Activated naive CD4-positive, alpha-beta T cell treated with anti-CD3 and anti-CD28 coated beads, Interleukin-2, amount 10 ng/mL, durations not matched to agents 7 days and 5 days (primary cell): ENCODE results near the gene AP3S1.
"Not testable (repeated sequence)": the region's sequence is repeated elsewhere in the genome, so short reads cannot be mapped to it uniquely, and the experiment has no call there.

Source experiments
- CTCF ChIA-PET: fragments of 350-600 bp; sonication (Branson Sonifier 250); formaldehyde crosslinking; loops from one replicate; lab custom pipeline; 2021; ENCODE audit warnings: antibody characterized with exemption; lab: Charles Lee
- DNase-seq: peaks from one replicate; pipeline ENCODE4 v3.0.0-alpha.2; 2020
- H3K27ac Mint-ChIP-seq: one replicate; pipeline ENCODE4 v1.8.0; 2021; ENCODE audit warnings: mild to moderate bottlenecking, moderate library complexity, mixed read lengths
- H3K27me3 Mint-ChIP-seq: one replicate; pipeline ENCODE4 v1.8.0; 2021; ENCODE audit warnings: mild to moderate bottlenecking, mixed read lengths
- H3K36me3 Mint-ChIP-seq: one replicate; pipeline ENCODE4 v1.8.0; 2021; ENCODE audit warnings: mixed read lengths
- H3K4me1 Mint-ChIP-seq: one replicate; pipeline ENCODE4 v1.8.0; 2021; ENCODE audit warnings: mixed read lengths
- H3K4me3 Mint-ChIP-seq: one replicate; pipeline ENCODE4 v1.8.0; 2021; ENCODE audit warnings: mild to moderate bottlenecking, moderate library complexity, mixed read lengths
- H3K9me3 Mint-ChIP-seq: one replicate; pipeline ENCODE4 v1.8.0; 2021; ENCODE audit warnings: mixed read lengths

AP3S1 gene

DNA sequence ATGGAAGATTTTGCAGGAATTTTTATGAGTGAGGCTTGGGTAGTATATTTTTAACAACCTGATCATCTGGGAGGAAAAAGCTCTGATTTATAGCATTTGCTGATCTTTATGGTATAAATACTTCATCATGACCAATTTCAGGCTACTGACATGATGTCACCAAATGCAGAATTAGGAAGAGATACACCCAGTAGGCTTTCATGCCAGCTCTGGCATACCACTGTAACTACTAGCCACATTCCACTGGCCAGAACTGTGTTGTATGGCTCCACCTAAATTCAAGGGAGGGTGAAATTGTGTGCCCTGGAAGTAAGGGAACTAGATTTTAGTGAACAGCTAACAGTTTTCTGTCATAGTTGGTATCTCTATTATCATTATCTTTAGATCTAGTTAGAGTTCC lies 17.6 kb downstream of the AP3S1 start:
- CTCF ChIA-PET, result no interaction called here
- Mint-ChIP-seq H3K4me1 (peaks cover 3% of the 10 kb centered on the region), H3K4me3 (no peak overlapping the region), H3K9me3 (no peaks in the 10 kb centered on the region), H3K36me3 (peaks cover 5% of the 10 kb centered on the region), H3K27ac (no peak overlapping the region), H3K27me3 (no peaks in the 10 kb centered on the region)
- DNase-seq, result no peak

DNA sequence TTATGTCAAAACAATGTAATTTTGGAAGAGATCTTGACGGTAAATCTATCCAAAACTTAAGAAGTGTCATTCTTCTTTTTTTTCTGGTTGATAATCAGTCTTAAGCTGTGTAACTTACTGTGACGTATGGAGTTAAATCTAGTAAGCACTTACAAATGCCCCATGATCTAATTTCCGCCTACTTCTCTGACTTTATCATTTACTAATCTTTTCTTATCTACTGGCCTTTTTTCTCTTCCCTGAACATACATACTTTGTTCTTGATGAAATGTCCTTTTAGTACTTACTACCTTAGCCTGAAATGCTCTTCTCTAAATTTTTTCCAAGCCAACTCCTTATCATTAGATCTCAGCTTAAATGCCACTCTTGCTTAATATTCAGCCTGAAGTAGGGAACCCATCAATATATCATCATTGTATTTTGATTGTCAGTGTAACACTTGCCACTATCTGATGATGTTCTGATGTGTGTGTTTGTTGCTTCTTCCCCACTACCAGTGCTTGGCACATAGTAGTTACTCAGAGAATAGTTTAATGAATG lies 27.6 kb downstream of the AP3S1 start:
- CTCF ChIA-PET, result no interaction called here
- H3K4me3 Mint-ChIP-seq, result no peak overlapping the region
- H3K27me3 Mint-ChIP-seq, result no peaks in the 10 kb centered on the region
- H3K36me3 Mint-ChIP-seq, result peaks cover 22% of the 10 kb centered on the region
- no peak overlapping the region for H3K27ac Mint-ChIP-seq
- no peaks in the 10 kb centered on the region for H3K9me3 Mint-ChIP-seq
- DNase-seq, result no peak
- no peaks in the 10 kb centered on the region for H3K4me1 Mint-ChIP-seq

GRCh38 chr5:115872447-115872846 lies 30.7 kb downstream of the AP3S1 start:
- Mint-ChIP-seq H3K4me3 (no peak overlapping the region), H3K36me3 (peaks cover 30% of the 10 kb centered on the region), H3K4me1 (no peaks in the 10 kb centered on the region), H3K27ac (no peak overlapping the region), H3K27me3 (no peaks in the 10 kb centered on the region), H3K9me3 (no peaks in the 10 kb centered on the region)
- CTCF ChIA-PET, result no interaction called here
- DNase-seq, result no peak

DNA sequence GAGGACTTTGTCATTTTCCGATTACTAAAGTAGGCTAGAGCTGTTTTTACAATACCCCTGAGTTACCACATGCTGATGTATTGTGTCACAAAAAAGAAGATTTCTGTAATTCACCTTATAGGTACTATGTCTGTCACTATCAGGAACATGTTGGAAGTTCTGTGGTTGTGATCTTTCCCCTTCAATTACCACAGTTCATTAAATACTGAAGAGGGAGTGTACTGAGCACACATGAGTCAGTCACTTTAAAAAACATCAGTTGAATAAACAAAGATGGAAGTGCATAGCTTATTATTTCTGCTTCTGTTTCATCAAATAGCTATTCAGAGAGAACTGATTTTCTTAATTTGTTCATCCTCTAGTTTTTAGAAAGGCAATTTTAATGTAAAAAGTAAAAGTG lies 31.7 kb downstream of the AP3S1 start:
- H3K36me3 Mint-ChIP-seq, result peaks cover 37% of the 10 kb centered on the region
- CTCF ChIA-PET, result no interaction called here
- no peak overlapping the region for H3K4me3 Mint-ChIP-seq

GRCh38 chr5:115875447-115875846 lies 33.7 kb downstream of the AP3S1 start:
- CTCF ChIA-PET, result no interaction called here
- Mint-ChIP-seq H3K9me3 (peaks cover 9% of the 10 kb centered on the region), H3K27ac (no peak overlapping the region), H3K4me3 (no peak overlapping the region), H3K36me3 (peaks cover 39% of the 10 kb centered on the region), H3K4me1 (no peaks in the 10 kb centered on the region), H3K27me3 (no peaks in the 10 kb centered on the region)
- no peak for DNase-seq

More for the DNA sequence above, 31.7 kb downstream of the AP3S1 start:
- no peak overlapping the region for H3K27ac Mint-ChIP-seq
- H3K9me3 Mint-ChIP-seq, result peaks cover 6% of the 10 kb centered on the region
- no peaks in the 10 kb centered on the region for H3K4me1 Mint-ChIP-seq
- no peaks in the 10 kb centered on the region for H3K27me3 Mint-ChIP-seq
- DNase-seq, result no peak

DNA sequence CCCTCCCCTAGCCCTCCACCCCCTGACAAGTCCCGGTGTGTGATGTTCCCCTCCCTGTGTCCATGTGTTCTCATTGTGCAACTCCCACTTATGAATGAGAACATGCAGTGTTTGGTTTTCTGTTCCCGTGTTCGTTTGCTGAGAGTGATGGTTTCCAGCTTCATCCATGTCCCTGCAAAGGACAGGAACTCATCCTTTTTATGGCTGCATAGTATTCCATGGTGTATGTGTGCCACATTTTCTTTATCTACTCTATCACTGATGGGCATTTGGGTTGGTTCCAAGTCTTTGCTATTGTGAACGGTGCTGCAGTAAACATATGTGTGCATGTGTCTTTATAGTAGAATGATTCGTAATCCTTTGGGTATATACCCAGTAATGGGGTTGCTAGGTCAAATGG lies 35.6 kb downstream of the AP3S1 start:
- H3K27ac Mint-ChIP-seq, DNase-seq, H3K4me1 Mint-ChIP-seq, CTCF ChIA-PET, H3K4me3 Mint-ChIP-seq, H3K27me3 Mint-ChIP-seq: not testable (repeated sequence)
- Mint-ChIP-seq H3K9me3 (peaks cover 12% of the 10 kb centered on the region), H3K36me3 (peaks cover 28% of the 10 kb centered on the region)

- DNase-seq, H3K4me3 Mint-ChIP-seq, H3K27me3 Mint-ChIP-seq, H3K4me1 Mint-ChIP-seq, CTCF ChIA-PET, H3K27ac Mint-ChIP-seq: not testable (repeated sequence)
- H3K9me3 Mint-ChIP-seq, result peaks cover 12% of the 10 kb centered on the region
- peaks cover 14% of the 10 kb centered on the region for H3K36me3 Mint-ChIP-seq
Measured at GRCh38 chr5:115882434-115882833, 40.7 kb downstream of the AP3S1 start.

DNA sequence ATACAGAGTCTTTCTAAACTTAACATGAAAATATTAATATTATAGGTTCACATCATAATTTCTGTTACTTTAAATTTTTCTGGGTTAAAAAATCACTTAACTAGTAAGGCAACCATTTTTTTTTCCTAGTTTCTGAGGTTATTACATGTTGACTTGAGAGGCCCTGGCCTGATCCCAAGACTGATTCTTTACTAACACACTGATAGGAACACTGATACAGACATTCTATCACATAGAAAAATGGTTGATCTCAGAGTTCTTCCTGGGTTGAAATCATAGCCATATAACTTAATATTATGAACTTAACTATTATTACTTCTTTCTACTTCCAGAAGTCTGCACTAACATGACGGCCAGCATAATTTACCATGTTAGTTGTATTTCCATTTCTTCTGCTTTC lies 43.0 kb downstream of the AP3S1 start:
- no peaks in the 10 kb centered on the region for H3K36me3 Mint-ChIP-seq
- no peak overlapping the region for H3K27ac Mint-ChIP-seq
- CTCF ChIA-PET, result no interaction called here

GRCh38 chr5:115885208-115885607 lies 43.5 kb downstream of the AP3S1 start:
- CTCF ChIA-PET, H3K27me3 Mint-ChIP-seq, DNase-seq, H3K9me3 Mint-ChIP-seq, H3K27ac Mint-ChIP-seq, H3K4me3 Mint-ChIP-seq, H3K36me3 Mint-ChIP-seq, H3K4me1 Mint-ChIP-seq: not testable (repeated sequence)

More for the DNA sequence above, 43.0 kb downstream of the AP3S1 start:
- Mint-ChIP-seq H3K4me1 (no peaks in the 10 kb centered on the region), H3K4me3 (no peak overlapping the region), H3K27me3 (no peaks in the 10 kb centered on the region), H3K9me3 (peaks cover 4% of the 10 kb centered on the region)
- DNase-seq, result no peak

DNA sequence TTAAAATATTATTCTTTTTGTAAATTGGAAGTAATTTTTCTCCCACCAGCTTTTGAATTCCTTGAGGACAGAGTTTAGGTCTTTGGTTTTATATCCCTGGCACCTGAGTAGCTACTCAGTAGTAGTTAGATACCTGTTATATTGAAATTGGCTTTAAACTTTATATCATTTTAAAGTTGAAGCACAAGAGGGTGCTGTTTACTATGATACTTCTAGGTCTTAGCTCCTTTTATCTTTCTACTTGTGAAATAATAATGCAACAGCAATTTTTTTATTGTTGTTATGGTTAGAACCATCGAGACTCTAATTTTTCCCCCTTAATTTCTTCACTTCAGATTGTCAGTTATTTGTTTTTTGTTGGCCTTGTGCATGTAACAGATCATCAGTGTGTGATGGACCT lies 46.3 kb downstream of the AP3S1 start:
- no peak for DNase-seq
- H3K4me3 Mint-ChIP-seq, result no peak overlapping the region
- H3K36me3 Mint-ChIP-seq, result no peaks in the 10 kb centered on the region
- CTCF ChIA-PET, result no interaction called here
- H3K9me3 Mint-ChIP-seq, result no peaks in the 10 kb centered on the region
- no peaks in the 10 kb centered on the region for H3K4me1 Mint-ChIP-seq
- H3K27ac Mint-ChIP-seq, result no peak overlapping the region
- no peaks in the 10 kb centered on the region for H3K27me3 Mint-ChIP-seq

- Mint-ChIP-seq H3K36me3 (peaks cover 3% of the 10 kb centered on the region), H3K27me3 (no peaks in the 10 kb centered on the region), H3K4me1 (no peaks in the 10 kb centered on the region), H3K4me3 (no peak overlapping the region), H3K9me3 (no peaks in the 10 kb centered on the region), H3K27ac (no peak overlapping the region)
- no peak for DNase-seq
- CTCF ChIA-PET, result no interaction called here
Measured at GRCh38 chr5:115892021-115892420, 50.3 kb downstream of the AP3S1 start.

GRCh38 chr5:115894342-115894741 lies 52.6 kb downstream of the AP3S1 start:
- CTCF ChIA-PET, result no interaction called here
- Mint-ChIP-seq H3K27me3 (no peaks in the 10 kb centered on the region), H3K4me3 (no peak overlapping the region), H3K27ac (no peak overlapping the region), H3K9me3 (no peaks in the 10 kb centered on the region), H3K4me1 (no peaks in the 10 kb centered on the region), H3K36me3 (peaks cover 10% of the 10 kb centered on the region)
- DNase-seq, result no peak

DNA sequence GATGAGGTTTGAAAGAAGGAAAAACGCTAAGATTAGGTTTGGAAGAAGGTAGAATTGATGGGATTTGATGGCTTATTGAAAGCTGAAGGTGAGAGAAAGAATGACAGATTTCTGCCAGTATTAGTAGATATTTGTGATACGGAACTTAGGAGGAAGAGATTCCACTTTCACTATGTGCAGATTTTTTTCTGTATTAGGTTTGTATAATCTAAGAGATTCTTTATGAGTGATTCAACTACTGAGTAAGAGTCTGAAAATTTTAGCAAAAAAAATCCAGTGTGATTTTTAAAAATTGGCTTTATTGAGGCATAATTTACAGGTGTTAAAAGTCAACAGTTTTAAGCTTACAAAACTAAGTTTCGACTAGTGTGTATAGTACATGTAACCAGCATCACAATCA lies 54.1 kb downstream of the AP3S1 start:
- Mint-ChIP-seq H3K4me3 (no peak overlapping the region), H3K36me3 (peaks cover 10% of the 10 kb centered on the region), H3K27me3 (no peaks in the 10 kb centered on the region), H3K27ac (no peak overlapping the region), H3K9me3 (no peaks in the 10 kb centered on the region), H3K4me1 (no peaks in the 10 kb centered on the region)
- CTCF ChIA-PET, result no interaction called here
- no peak for DNase-seq

- no peak overlapping the region for H3K4me3 Mint-ChIP-seq
- H3K36me3 Mint-ChIP-seq, result peaks cover 10% of the 10 kb centered on the region
- CTCF ChIA-PET, result no interaction called here
- H3K27ac Mint-ChIP-seq, result no peak overlapping the region
- H3K4me1 Mint-ChIP-seq, result no peaks in the 10 kb centered on the region
- H3K27me3 Mint-ChIP-seq, result no peaks in the 10 kb centered on the region
- H3K9me3 Mint-ChIP-seq, result no peaks in the 10 kb centered on the region
- DNase-seq, result no peak
Measured at GRCh38 chr5:115898656-115899055, 56.9 kb downstream of the AP3S1 start.

GRCh38 chr5:115907177-115907576 lies 65.4 kb downstream of the AP3S1 start:
- CTCF ChIA-PET, result no interaction called here
- H3K9me3 Mint-ChIP-seq, result no peaks in the 10 kb centered on the region
- no peak for DNase-seq
- no peak overlapping the region for H3K27ac Mint-ChIP-seq
- H3K27me3 Mint-ChIP-seq, result no peaks in the 10 kb centered on the region
- H3K4me1 Mint-ChIP-seq, result no peaks in the 10 kb centered on the region
- no peak overlapping the region for H3K4me3 Mint-ChIP-seq
- no peaks in the 10 kb centered on the region for H3K36me3 Mint-ChIP-seq
